SU-DHL-6 (cell line): Measurements from ENCODE around the gene IDH3B.

Experiments
- H2AFZ ChIP-seq: fragments of 200-600 bp; sonication (generic); 2 replicates; pipeline ENCODE4 v1.6.1; 2014; ENCODE audit warnings: low read depth, mild to moderate bottlenecking, moderate library complexity, mixed read lengths, antibody characterized with exemption, low read length; ENCODE audit not compliant: severe bottlenecking
- H3F3A ChIP-seq: fragments of 200-600 bp; shearing (Covaris generic); 2 replicates; pipeline ENCODE4 v1.6.0; 2016; ENCODE audit warnings: antibody characterized with exemption, mild to moderate bottlenecking; ENCODE audit not compliant: insufficient read depth
- H3K27ac ChIP-seq: fragments of 200-600 bp; sonication (generic); 2 replicates; pipeline ENCODE4 v1.5.1; 2016; ENCODE audit warnings: low read depth, mild to moderate bottlenecking, low read length, moderate library complexity, mixed read lengths
- H3K27me3 ChIP-seq: fragments of 200-600 bp; sonication (generic), shearing (Covaris generic); 2 replicates; pipeline ENCODE4 v1.6.0; 2014; ENCODE audit warnings: mild to moderate bottlenecking, low read length
- H3K36me3 ChIP-seq: fragments of 200-600 bp; sonication (generic); 2 replicates; pipeline ENCODE4 v1.6.1; 2014; ENCODE audit warnings: mild to moderate bottlenecking, low read length, mixed read lengths
- H3K4me2 ChIP-seq: fragments of 300-600, 200-600 bp; shearing (Covaris generic), sonication (generic); 2 replicates; pipeline ENCODE4 v1.6.0; 2014; ENCODE audit warnings: low read length, low read depth, mild to moderate bottlenecking; ENCODE audit not compliant: poor library complexity, severe bottlenecking
- H3K4me3 ChIP-seq: fragments of 200-600 bp; sonication (generic); 2 replicates; pipeline ENCODE4 v1.5.1; 2014; ENCODE audit warnings: antibody characterized with exemption, low read length, mild to moderate bottlenecking, mixed read lengths; ENCODE audit not compliant: insufficient read depth, poor library complexity, severe bottlenecking
- H3K79me2 ChIP-seq: fragments of 200-600 bp; sonication (generic); 2 replicates; pipeline ENCODE4 v1.6.1; 2014; ENCODE audit warnings: mild to moderate bottlenecking, low read length, moderate library complexity; ENCODE audit not compliant: insufficient read depth
- H3K9ac ChIP-seq: fragments of 200-600 bp; sonication (generic); 2 replicates; pipeline ENCODE4 v1.7.0; 2014; ENCODE audit warnings: mild to moderate bottlenecking, low read length
- H3K9me2 ChIP-seq: fragments of 200-600 bp; sonication (generic); replicated peaks from 2 replicates; pipeline ENCODE4 v1.6.1; 2014; ENCODE audit warnings: low read length; ENCODE audit not compliant: insufficient read depth
- H3K9me3 ChIP-seq: fragments of 200-600 bp; sonication (generic); 2 replicates; pipeline ENCODE4 v1.6.1; 2014; ENCODE audit warnings: low read length, mixed read lengths; ENCODE audit not compliant: insufficient read depth
- H4K20me1 ChIP-seq: fragments of 200-600 bp; sonication (generic); 2 replicates; pipeline ENCODE4 v1.6.1; 2014; ENCODE audit warnings: low read depth, mild to moderate bottlenecking, antibody characterized with exemption, low read length, moderate library complexity, mixed read lengths
- CTCF ChIP-seq: fragments of 200-600 bp; sonication (generic); IDR thresholded peaks from one replicate; pipeline ENCODE4 v1.5.1; 2017; ENCODE audit warnings: antibody characterized with exemption, mild to moderate bottlenecking, low read length, moderate library complexity; ENCODE audit not compliant: insufficient read depth, poor library complexity, severe bottlenecking
- EZH2phosphoT487 ChIP-seq: fragments of 200-600 bp; sonication (generic), shearing (Covaris generic); conservative IDR thresholded peaks from 2 replicates; pipeline ENCODE4 v1.6.1; 2018; ENCODE audit warnings: mild to moderate bottlenecking, antibody characterized with exemption, low read length, moderate library complexity, mixed read lengths

Gene IDH3B

GRCh38 chr20:2657674-2658073, 6.3 kb downstream of the IDH3B start:
- Histone ChIP-seq H3K27ac (no peak overlapping the region), H2AFZ (no peak overlapping the region), H3K4me3 (no peak overlapping the region), H4K20me1 (peaks cover 24% of the 10 kb centered on the region; the same call in 1 of the 2 replicates), H3K9ac (no peak overlapping the region), H3K27me3 (no peaks in the 10 kb centered on the region), H3K4me2 (no peak overlapping the region), H3K9me2 (no peaks in the 10 kb centered on the region), H3F3A (peaks cover 74% of the 10 kb centered on the region), H3K9me3 (no peaks in the 10 kb centered on the region), H3K79me2 (peaks cover 28% of the 10 kb centered on the region), H3K36me3 (peaks cover 43% of the 10 kb centered on the region)
- TF ChIP-seq CTCF (no peak), EZH2phosphoT487 (no peak)

GRCh38 chr20:2657241-2657640, 6.8 kb downstream of the IDH3B start:
- Histone ChIP-seq H3K9me3 (no peaks in the 10 kb centered on the region), H3K9me2 (no peaks in the 10 kb centered on the region), H4K20me1 (peaks cover 24% of the 10 kb centered on the region; the same call in 1 of the 2 replicates), H3K36me3 (peaks cover 43% of the 10 kb centered on the region), H3K27me3 (no peaks in the 10 kb centered on the region), H3K27ac (no peak overlapping the region), H3K4me2 (no peak overlapping the region), H3K79me2 (peaks cover 30% of the 10 kb centered on the region), H3F3A (peaks cover 74% of the 10 kb centered on the region), H3K9ac (no peak overlapping the region), H3K4me3 (no peak overlapping the region), H2AFZ (no peak overlapping the region)
- TF ChIP-seq CTCF (no peak), EZH2phosphoT487 (no peak)

GRCh38 chr20:2656471-2657117, 7.4 kb downstream of the IDH3B start:
- Histone ChIP-seq H3K4me3 (no peak overlapping the region), H3K27ac (no peak overlapping the region), H3F3A (peaks cover 77% of the 10 kb centered on the region), H2AFZ (no peak overlapping the region), H3K9ac (no peak overlapping the region), H3K36me3 (peaks cover 43% of the 10 kb centered on the region), H3K9me3 (no peaks in the 10 kb centered on the region), H3K27me3 (no peaks in the 10 kb centered on the region), H3K9me2 (no peaks in the 10 kb centered on the region), H3K4me2 (no peak overlapping the region), H3K79me2 (peaks cover 30% of the 10 kb centered on the region), H4K20me1 (peaks cover 24% of the 10 kb centered on the region; the same call in 1 of the 2 replicates)
- TF ChIP-seq CTCF = no peak
- TF ChIP-seq EZH2phosphoT487 = no peak
